OCI-LY7 (cell line): Measurements from ENCODE around the gene ANTXR1.

Experiments used
- EZH2phosphoT487 ChIP-seq: fragments of 200-600 bp; sonication (generic); IDR thresholded peaks from 2 replicates; pipeline ENCODE4 v1.6.1; 2018; ENCODE audit warnings: low read depth, borderline replicate concordance, mild to moderate bottlenecking, mixed run types, antibody characterized with exemption, low read length, moderate library complexity, mixed read lengths
- TF ChIP-seq, protein P1 (sequence below): fragments of 200-600 bp; sonication (generic); conservative IDR thresholded peaks from 2 replicates; pipeline ENCODE4 v1.5.1; 2014; ENCODE audit warnings: mild to moderate bottlenecking, antibody characterized with exemption, low read length, moderate library complexity, mixed read lengths

GRCh38 chr2:69123182-69123581 lies 110.2 kb downstream of the ANTXR1 start:
- TF ChIP-seq, protein P1, sequence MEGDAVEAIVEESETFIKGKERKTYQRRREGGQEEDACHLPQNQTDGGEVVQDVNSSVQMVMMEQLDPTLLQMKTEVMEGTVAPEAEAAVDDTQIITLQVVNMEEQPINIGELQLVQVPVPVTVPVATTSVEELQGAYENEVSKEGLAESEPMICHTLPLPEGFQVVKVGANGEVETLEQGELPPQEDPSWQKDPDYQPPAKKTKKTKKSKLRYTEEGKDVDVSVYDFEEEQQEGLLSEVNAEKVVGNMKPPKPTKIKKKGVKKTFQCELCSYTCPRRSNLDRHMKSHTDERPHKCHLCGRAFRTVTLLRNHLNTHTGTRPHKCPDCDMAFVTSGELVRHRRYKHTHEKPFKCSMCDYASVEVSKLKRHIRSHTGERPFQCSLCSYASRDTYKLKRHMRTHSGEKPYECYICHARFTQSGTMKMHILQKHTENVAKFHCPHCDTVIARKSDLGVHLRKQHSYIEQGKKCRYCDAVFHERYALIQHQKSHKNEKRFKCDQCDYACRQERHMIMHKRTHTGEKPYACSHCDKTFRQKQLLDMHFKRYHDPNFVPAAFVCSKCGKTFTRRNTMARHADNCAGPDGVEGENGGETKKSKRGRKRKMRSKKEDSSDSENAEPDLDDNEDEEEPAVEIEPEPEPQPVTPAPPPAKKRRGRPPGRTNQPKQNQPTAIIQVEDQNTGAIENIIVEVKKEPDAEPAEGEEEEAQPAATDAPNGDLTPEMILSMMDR, result no peak
- TF ChIP-seq EZH2phosphoT487, result no peak
